Nephron (organoid): Measurements from ENCODE around the gene ERN2.
A peak's percentile ranks its signal among the peaks of the same experiment; 100 is the strongest.
"Not testable (repeated sequence)": the region's sequence is repeated elsewhere in the genome, so short reads cannot be mapped to it uniquely, and the experiment has no call there.

Experiments
- H3K27ac Mint-ChIP-seq, 3 experiments: 2 replicates each; pipeline ENCODE4 v1.8.0; 2020; ENCODE audit warnings: mixed read lengths in 3 of 3, mild to moderate bottlenecking in 2 of 3, moderate library complexity in 1 of 3
- H3K27me3 Mint-ChIP-seq: 2 replicates; pipeline ENCODE4 v1.8.0; 2021; ENCODE audit warnings: low read depth, mild to moderate bottlenecking, moderate library complexity, mixed read lengths
- H3K36me3 Mint-ChIP-seq: 2 replicates; pipeline ENCODE4 v1.8.0; 2020; ENCODE audit warnings: low read depth, mixed read lengths
- H3K4me1 Mint-ChIP-seq: 2 replicates; pipeline ENCODE4 v1.8.0; 2020; ENCODE audit warnings: mixed read lengths
- H3K4me3 Mint-ChIP-seq, 3 experiments: 2 replicates each; pipeline ENCODE4 v1.8.0; 2020; ENCODE audit warnings: mild to moderate bottlenecking in 3 of 3, mixed read lengths in 3 of 3, moderate library complexity in 2 of 3
- H3K9me3 Mint-ChIP-seq: 2 replicates; pipeline ENCODE4 v1.8.0; 2020; ENCODE audit warnings: mixed read lengths
- CTCF ChIP-seq, 3 experiments: fragments of 200-600 bp; sonication (generic); IDR thresholded peaks; one replicate each; pipeline ENCODE4 v1.5.0; 2021; ENCODE audit warnings: antibody characterized with exemption in 3 of 3; ENCODE audit not compliant: unreplicated experiment in 3 of 3

ERN2 gene

GRCh38 chr16:23739516-23739915, 26.5 kb upstream of the ERN2 start:
- no peak overlapping the region for H3K4me3 Mint-ChIP-seq
- no peaks in the 10 kb centered on the region for H3K36me3 Mint-ChIP-seq
- H3K27ac Mint-ChIP-seq: no peak overlapping the region
- H3K27me3 Mint-ChIP-seq: peaks cover 24% of the 10 kb centered on the region
- H3K4me1 Mint-ChIP-seq: no peaks in the 10 kb centered on the region
- no peaks in the 10 kb centered on the region for H3K9me3 Mint-ChIP-seq
- TF ChIP-seq CTCF (IDR thresholded peaks at IDR 0.05; ENCODE audit: unreplicated experiment in 3 of 3): no peak

GRCh38 chr16:23737423-23738028, 24.5 kb upstream of the ERN2 start:
- H3K27ac Mint-ChIP-seq, H3K4me3 Mint-ChIP-seq, H3K4me1 Mint-ChIP-seq, H3K36me3 Mint-ChIP-seq, H3K9me3 Mint-ChIP-seq: not testable (repeated sequence)
- H3K27me3 Mint-ChIP-seq: peaks cover 14% of the 10 kb centered on the region

GRCh38 chr16:23734176-23734893, 21.3 kb upstream of the ERN2 start:
- Mint-ChIP-seq H3K4me3 (no peak overlapping the region), H3K36me3 (no peaks in the 10 kb centered on the region), H3K9me3 (no peaks in the 10 kb centered on the region), H3K27me3 (peaks cover 10% of the 10 kb centered on the region), H3K27ac (no peak overlapping the region), H3K4me1 (no peaks in the 10 kb centered on the region)
- TF ChIP-seq CTCF (IDR thresholded peaks at IDR 0.05; ENCODE audit: unreplicated experiment in 3 of 3): no peak

- Mint-ChIP-seq H3K27ac (no peak overlapping the region), H3K36me3 (no peaks in the 10 kb centered on the region), H3K4me3 (no peak overlapping the region), H3K4me1 (no peaks in the 10 kb centered on the region), H3K27me3 (peaks cover 5% of the 10 kb centered on the region), H3K9me3 (no peaks in the 10 kb centered on the region)
- no peak for TF ChIP-seq CTCF (IDR thresholded peaks at IDR 0.05; ENCODE audit: unreplicated experiment in 3 of 3)
These were observed 16.7 kb upstream of the ERN2 start for GRCh38 chr16:23729503-23730424.

GRCh38 chr16:23728112-23728477, 15.1 kb upstream of the ERN2 start:
- Mint-ChIP-seq H3K27ac (no peak overlapping the region), H3K36me3 (no peaks in the 10 kb centered on the region), H3K4me3 (no peak overlapping the region), H3K4me1 (no peaks in the 10 kb centered on the region), H3K27me3 (peaks cover 7% of the 10 kb centered on the region), H3K9me3 (peaks cover 1% of the 10 kb centered on the region)
- peak in 1 of 3 experiments; percentile 3 for TF ChIP-seq CTCF (IDR thresholded peaks at IDR 0.05; ENCODE audit: unreplicated experiment in 3 of 3)

GRCh38 chr16:23726710-23727109, 13.7 kb upstream of the ERN2 start:
- Mint-ChIP-seq H3K36me3 (no peaks in the 10 kb centered on the region), H3K27ac (no peak overlapping the region), H3K4me3 (no peak overlapping the region), H3K9me3 (peaks cover 5% of the 10 kb centered on the region), H3K27me3 (peaks cover 9% of the 10 kb centered on the region), H3K4me1 (no peaks in the 10 kb centered on the region)
- TF ChIP-seq CTCF (IDR thresholded peaks at IDR 0.05; ENCODE audit: unreplicated experiment in 3 of 3): no peak
